Panc1 (cell line): ENCODE data around the gene NOS1AP. TPM values are rescaled to one million over a fixed set of nuclear protein-coding genes. Genes with fewer than 3 reads are reported as not detected.

Experiments used
- ATAC-seq: fragments of 200-7000 bp; cut with Tn5 transposase; 2 replicates; pipeline ENCODE4 v1.9.1; 2020; ENCODE audit warnings: mild to moderate bottlenecking, moderate library complexity
- BruUV-seq: library from RNA; stranded (reverse); fragments of 400-500 nt; replicated peaks from 2 replicates; lab custom pipeline; 2021; lab: Mats Ljungman, UMichigan
- CTCF ChIA-PET: fragments of 300-600 bp; sonication (Branson Sonifier 250); formaldehyde crosslinking; loops from one replicate; lab custom pipeline; 2022; ENCODE audit warnings: antibody characterized with exemption; lab: Charles Lee
- POLR2A ChIA-PET: fragments of 300-600 bp; sonication (Branson Sonifier 250); formaldehyde crosslinking; loops from one replicate; lab custom pipeline; 2022; ENCODE audit warnings: antibody characterized with exemption; lab: Charles Lee
- DNase-seq: peaks from one replicate; pipeline ENCODE4 v3.0.0-alpha.2; 2010; ENCODE audit warnings: low read depth, low spot score
- H3K27ac ChIP-seq: 2 replicates; pipeline ENCODE4 v1.5.1; 2011; ENCODE audit warnings: mild to moderate bottlenecking, low read length, inconsistent platforms
- H3K27me3 ChIP-seq: fragments of 200-500 bp; sonication (Bioruptor generic); 2 replicates; pipeline ENCODE4 v1.6.0; 2014; ENCODE audit warnings: low read length, inconsistent platforms; ENCODE audit not compliant: control insufficient read depth, insufficient read depth
- H3K36me3 ChIP-seq: fragments of 200-500 bp; sonication (Bioruptor generic); 2 replicates; pipeline ENCODE4 v1.5.1; 2014; ENCODE audit warnings: inconsistent platforms, mild to moderate bottlenecking, low read length, moderate library complexity; ENCODE audit not compliant: control insufficient read depth, insufficient read depth
- H3K4me1 ChIP-seq: 2 replicates; pipeline ENCODE4 v1.5.1; 2011; ENCODE audit warnings: inconsistent platforms, mild to moderate bottlenecking, low read length, moderate library complexity; ENCODE audit not compliant: control insufficient read depth, insufficient read depth
- H3K4me3 ChIP-seq, 2 experiments: 2 replicates each; pipeline ENCODE4 v1.5.1; 2011 to 2012; ENCODE audit warnings: low read depth in 2 of 2, low read length in 2 of 2, mild to moderate bottlenecking in 2 of 2, inconsistent platforms in 1 of 2, moderate library complexity in 1 of 2
- H3K9me3 ChIP-seq: fragments of 200-500 bp; sonication (Bioruptor generic); 2 replicates; pipeline ENCODE4 v1.5.1; 2014; ENCODE audit warnings: low read depth, mild to moderate bottlenecking, inconsistent platforms, low read length, moderate library complexity; ENCODE audit not compliant: control insufficient read depth, insufficient read depth
- CTCF ChIP-seq: fragments of 450-650 bp; IDR thresholded peaks from 2 replicates; pipeline ENCODE4 v1.5.1; 2017; ENCODE audit warnings: mild to moderate bottlenecking
- POLR2AphosphoS5 ChIP-seq: IDR thresholded peaks from 2 replicates; pipeline ENCODE4 v1.6.1; 2012; ENCODE audit warnings: mild to moderate bottlenecking, low read depth, low read length, moderate library complexity
- REST ChIP-seq, 2 experiments: IDR thresholded peaks; 2 replicates each; pipeline ENCODE4 v1.6.1; 2011 to 2012; ENCODE audit warnings: low read depth in 2 of 2, control low read depth in 1 of 2, low read length in 1 of 2, mild to moderate bottlenecking in 1 of 2, moderate library complexity in 1 of 2; ENCODE audit not compliant: insufficient read depth in 1 of 2
- SIN3A ChIP-seq: IDR thresholded peaks from 2 replicates; pipeline ENCODE4 v1.6.1; 2012; ENCODE audit warnings: low read depth, mild to moderate bottlenecking, low read length, moderate library complexity, borderline replicate concordance; ENCODE audit not compliant: insufficient read depth
- TCF7L2 ChIP-seq: IDR thresholded peaks from 2 replicates; pipeline ENCODE4 v1.6.1; 2011; ENCODE audit warnings: mild to moderate bottlenecking, low read depth, low read length, inconsistent platforms
- in situ Hi-C: cut with HindIII; loops from 2 replicates; pipeline ENCODE4 v1.10.0; 2016; ENCODE audit warnings: low sequenced_read_pairs, low pct_unique_long_range_greater_than_20kb
- intact Hi-C: fragments of 100-400 bp; cut with micrococcal nuclease; formaldehyde crosslinking; loops from one replicate; pipeline ENCODE4 v1.10.0; 2022; ENCODE audit not compliant: unreplicated experiment
- total RNA-seq: library from RNA; stranded (reverse); gene quantifications from one replicate; pipeline ENCODE4 v1.2.1, GENCODE V29; 2021; ENCODE audit not compliant: unreplicated experiment

The NOS1AP gene
- total RNA-seq, 1 experiment from 2014 or later = 27.9 TPM

GRCh38 chr1:162336621-162337285 is 267.3 kb downstream of the NOS1AP start:
- no peaks in the 10 kb centered on the region for H3K36me3 ChIP-seq
- POLR2A ChIA-PET = no interaction called here
- H3K27me3 ChIP-seq = no peaks in the 10 kb centered on the region
- intact Hi-C loops (no loop called here), in situ Hi-C loops (no loop called here)
- no peak for DNase-seq
- ATAC-seq = no peak
- BruUV-seq = no TSS peak
- H3K4me1 ChIP-seq = no peaks in the 10 kb centered on the region; the same call in 1 of the 2 replicates
- TF ChIP-seq SIN3A = no peak
- no peak for TF ChIP-seq REST (IDR thresholded peaks at IDR 0.05; ENCODE audit: insufficient read depth in 1 of 2, low read depth in 2 of 2, low read length in 1 of 2)
- no peak for TF ChIP-seq POLR2AphosphoS5
- TF ChIP-seq CTCF = no peak
- no peak for TF ChIP-seq TCF7L2
- H3K9me3 ChIP-seq = no peaks in the 10 kb centered on the region
- CTCF ChIA-PET = no interaction called here
- H3K27ac ChIP-seq = no peak overlapping the region
- no peak overlapping the region for H3K4me3 ChIP-seq

- in situ Hi-C loops (no loop called here), intact Hi-C loops (no loop called here)
- DNase-seq (no peak), ATAC-seq (no peak)
- H3K9me3 ChIP-seq = no peaks in the 10 kb centered on the region
- ChIA-PET CTCF (no interaction called here), POLR2A (no interaction called here)
- BruUV-seq = no TSS peak
- TF ChIP-seq SIN3A (no peak), POLR2AphosphoS5 (no peak), TCF7L2 (no peak), REST (IDR thresholded peaks at IDR 0.05; ENCODE audit: insufficient read depth in 1 of 2, low read depth in 2 of 2, low read length in 1 of 2) (no peak), CTCF (no peak)
- H3K36me3 ChIP-seq = peaks cover 9% of the 10 kb centered on the region; the same call in 1 of the 2 replicates
- H3K4me3 ChIP-seq = no peak overlapping the region
- no peaks in the 10 kb centered on the region for H3K27me3 ChIP-seq
- H3K27ac ChIP-seq = no peak overlapping the region
- H3K4me1 ChIP-seq = peaks cover 14% of the 10 kb centered on the region
These were observed 273.0 kb downstream of the NOS1AP start for GRCh38 chr1:162342452-162342983.
